ENCODE data around the gene RANGRF.

RANGRF gene

GRCh38 chr17:8332688-8333087, 44.2 kb downstream of the RANGRF start:
- H3K36me3 ChIP-seq (ENCODE audit: insufficient read depth, low read length): no peaks in the 10 kb centered on the region
- H3K4me1 ChIP-seq (ENCODE audit: insufficient read depth, low read length, severe bottlenecking): no peaks in the 10 kb centered on the region
- no peak overlapping the region for H3K4me2 ChIP-seq (ENCODE audit: low read length)
- H3K27ac ChIP-seq (ENCODE audit: low read depth, low read length, poor library complexity, severe bottlenecking): no peak overlapping the region
- no peak overlapping the region for H3K4me3 ChIP-seq (ENCODE audit: low read depth, low read length, poor library complexity, severe bottlenecking)
- no peak for TF ChIP-seq CTCF (IDR thresholded peaks at IDR 0.05; ENCODE audit: low read length)
- no peak for TF ChIP-seq EZH2 (IDR thresholded peaks at IDR 0.05; ENCODE audit: borderline replicate concordance, low read length)
- no peaks in the 10 kb centered on the region for H3F3A ChIP-seq (ENCODE audit: insufficient read depth, low read length)
- H3K79me2 ChIP-seq (ENCODE audit: insufficient read depth, low read length): no peaks in the 10 kb centered on the region
- no peaks in the 10 kb centered on the region for H3K9me3 ChIP-seq (ENCODE audit: low read length)
- H2AFZ ChIP-seq (ENCODE audit: low read length): no peak overlapping the region
- H3K9ac ChIP-seq (ENCODE audit: low read length): no peak overlapping the region
- no peaks in the 10 kb centered on the region for H3K9me2 ChIP-seq (ENCODE audit: low read depth, low read length)
- no peaks in the 10 kb centered on the region for H3K27me3 ChIP-seq (ENCODE audit: insufficient read depth, low read length)
- H4K20me1 ChIP-seq (ENCODE audit: insufficient read depth, low read length): no peaks in the 10 kb centered on the region

GRCh38 chr17:8333281-8333680, 44.8 kb downstream of the RANGRF start:
- TF ChIP-seq EZH2 (IDR thresholded peaks at IDR 0.05; ENCODE audit: borderline replicate concordance, low read length) (no peak), CTCF (IDR thresholded peaks at IDR 0.05; ENCODE audit: low read length) (no peak)
- Histone ChIP-seq H3K9ac (ENCODE audit: low read length) (no peak overlapping the region), H3K36me3 (ENCODE audit: insufficient read depth, low read length) (no peaks in the 10 kb centered on the region)

GRCh38 chr17:8337802-8338752, 49.6 kb downstream of the RANGRF start:
- no peak overlapping the region for H2AFZ ChIP-seq (ENCODE audit: low read length)
- H3F3A ChIP-seq (ENCODE audit: insufficient read depth, low read length): no peaks in the 10 kb centered on the region
- H3K9me3 ChIP-seq (ENCODE audit: low read length): no peaks in the 10 kb centered on the region
- TF ChIP-seq CTCF (IDR thresholded peaks at IDR 0.05; ENCODE audit: low read length): no peak
- no peak for TF ChIP-seq EZH2 (IDR thresholded peaks at IDR 0.05; ENCODE audit: borderline replicate concordance, low read length)
- no peaks in the 10 kb centered on the region for H4K20me1 ChIP-seq (ENCODE audit: insufficient read depth, low read length)
- no peaks in the 10 kb centered on the region for H3K27me3 ChIP-seq (ENCODE audit: insufficient read depth, low read length)
- peaks cover 2% of the 10 kb centered on the region for H3K4me1 ChIP-seq (ENCODE audit: insufficient read depth, low read length, severe bottlenecking)
- H3K36me3 ChIP-seq (ENCODE audit: insufficient read depth, low read length): no peaks in the 10 kb centered on the region
- H3K79me2 ChIP-seq (ENCODE audit: insufficient read depth, low read length): no peaks in the 10 kb centered on the region
- no peaks in the 10 kb centered on the region for H3K9me2 ChIP-seq (ENCODE audit: low read depth, low read length)
- no peak overlapping the region for H3K27ac ChIP-seq (ENCODE audit: low read depth, low read length, poor library complexity, severe bottlenecking)
- H3K4me3 ChIP-seq (ENCODE audit: low read depth, low read length, poor library complexity, severe bottlenecking): no peak overlapping the region
- 0 out of 2 replicates have a peak overlapping the region, but pooled peaks have one; percentile 14 for H3K4me2 ChIP-seq (ENCODE audit: low read length)
- no peak overlapping the region for H3K9ac ChIP-seq (ENCODE audit: low read length)

More at GRCh38 chr17:8333281-8333680, 44.8 kb downstream of the RANGRF start:
- Histone ChIP-seq H2AFZ (ENCODE audit: low read length) (no peak overlapping the region), H3K4me3 (ENCODE audit: low read depth, low read length, poor library complexity, severe bottlenecking) (no peak overlapping the region), H3K27ac (ENCODE audit: low read depth, low read length, poor library complexity, severe bottlenecking) (no peak overlapping the region), H3K4me1 (ENCODE audit: insufficient read depth, low read length, severe bottlenecking) (peaks cover 2% of the 10 kb centered on the region), H3K4me2 (ENCODE audit: low read length) (no peak overlapping the region), H4K20me1 (ENCODE audit: insufficient read depth, low read length) (no peaks in the 10 kb centered on the region), H3F3A (ENCODE audit: insufficient read depth, low read length) (no peaks in the 10 kb centered on the region), H3K79me2 (ENCODE audit: insufficient read depth, low read length) (no peaks in the 10 kb centered on the region), H3K9me2 (ENCODE audit: low read depth, low read length) (no peaks in the 10 kb centered on the region), H3K27me3 (ENCODE audit: insufficient read depth, low read length) (no peaks in the 10 kb centered on the region), H3K9me3 (ENCODE audit: low read length) (no peaks in the 10 kb centered on the region)
